GM19043 (cell line): Measurements from ENCODE around the gene ARHGAP44.
"Not testable (repeated sequence)": the region's sequence is repeated elsewhere in the genome, so short reads cannot be mapped to it uniquely, and the experiment has no call there.

Source experiments
- ATAC-seq: cut with Tn5 transposase; IDR thresholded peaks from one replicate; pipeline ENCODE4 v1.9.1; 2021; ENCODE audit warnings: low read depth; ENCODE audit not compliant: unreplicated experiment

The ARHGAP44 gene

DNA sequence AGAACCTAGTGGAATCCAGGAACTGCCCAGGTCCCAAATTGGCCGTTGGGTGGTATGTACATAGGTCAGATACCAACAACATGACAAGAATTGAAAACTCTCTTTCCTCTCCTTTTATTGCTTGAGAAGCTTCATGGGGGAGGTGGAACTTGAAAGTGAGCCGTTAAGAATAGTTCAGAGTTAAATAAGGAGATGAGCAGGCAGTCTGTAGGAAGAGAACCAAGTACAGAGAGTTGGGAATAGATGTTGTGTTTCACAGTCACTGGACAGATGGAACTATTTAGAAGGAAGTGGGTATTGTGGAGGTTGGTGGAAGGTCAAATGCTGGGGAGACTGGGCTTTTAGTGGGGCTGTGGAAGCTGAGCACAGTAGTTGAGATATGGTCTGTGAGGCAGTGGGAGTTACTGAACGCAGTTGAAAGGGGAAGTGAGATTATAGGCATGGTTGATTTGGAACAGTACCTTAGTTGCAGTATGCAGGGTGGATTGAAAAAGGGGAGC, 26.4 kb downstream of the ARHGAP44 start:
- peak; percentile 100 for ATAC-seq

DNA sequence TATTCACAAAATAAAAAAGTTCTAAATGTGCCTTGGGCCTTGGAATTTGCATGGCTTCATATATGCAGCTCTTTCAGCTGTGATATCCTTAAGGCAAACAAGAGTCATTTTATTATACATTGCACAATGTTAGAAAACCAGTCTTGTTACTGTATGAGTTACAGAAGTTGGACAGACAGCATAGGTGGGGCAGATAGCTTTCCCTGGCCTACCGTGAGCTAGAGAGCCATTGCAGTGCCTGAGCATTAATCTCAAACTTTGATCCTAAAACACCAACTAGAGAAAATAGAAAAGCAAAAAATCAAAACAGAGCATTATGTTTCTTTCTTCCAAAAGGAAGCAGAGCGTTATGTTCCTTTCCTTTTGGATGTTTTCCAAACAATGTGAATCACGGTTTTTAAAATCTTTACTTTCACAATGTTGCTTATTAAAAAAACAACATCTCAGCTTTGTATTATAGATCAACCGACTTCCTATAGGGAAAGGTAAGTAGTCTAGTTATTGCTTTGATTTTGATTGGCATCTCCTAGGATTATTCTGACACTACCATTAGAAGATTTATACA, 32.2 kb downstream of the ARHGAP44 start:
- no peak for ATAC-seq

DNA sequence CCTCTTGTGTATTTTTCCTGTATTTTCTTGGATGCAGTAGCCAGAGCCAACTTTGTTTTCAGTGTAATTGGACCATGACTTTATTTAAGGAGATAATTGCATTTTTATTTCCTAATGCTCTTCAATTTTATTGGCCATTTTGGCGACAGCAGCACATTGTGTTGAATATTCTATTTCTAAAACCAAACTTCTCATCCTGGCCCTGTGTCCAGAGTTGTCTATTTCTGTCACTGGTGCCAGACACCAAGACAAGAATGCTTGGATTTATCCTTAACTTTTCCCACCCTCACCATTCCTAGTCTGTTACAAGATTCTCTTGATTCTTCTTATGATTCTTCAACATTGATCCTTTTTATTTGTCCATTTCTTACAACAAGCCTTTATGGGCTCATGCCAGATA, 37.1 kb downstream of the ARHGAP44 start:
- ATAC-seq, result no peak

DNA sequence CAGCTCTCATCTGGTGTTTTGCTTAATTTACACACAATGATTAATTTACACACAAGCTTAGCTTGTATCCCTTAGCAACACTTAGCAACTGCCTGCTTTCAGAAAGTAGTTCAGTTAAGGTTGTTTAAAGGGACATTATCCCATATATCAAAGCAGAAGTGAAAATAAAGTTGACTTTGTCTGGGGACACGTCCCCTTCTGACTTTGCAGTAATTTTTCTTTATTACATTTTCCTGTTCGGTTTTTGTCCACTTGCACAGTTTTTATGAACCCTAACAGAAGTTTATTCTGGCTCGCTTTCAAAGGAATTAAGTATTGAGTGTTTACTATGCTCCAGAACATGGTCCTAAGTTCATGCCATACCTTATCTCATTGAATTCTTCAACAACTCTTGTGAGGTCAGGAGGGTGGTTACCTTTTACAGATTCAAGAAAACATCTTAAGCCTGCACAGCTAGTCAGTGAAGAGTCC, 41.5 kb downstream of the ARHGAP44 start:
- no peak for ATAC-seq

DNA sequence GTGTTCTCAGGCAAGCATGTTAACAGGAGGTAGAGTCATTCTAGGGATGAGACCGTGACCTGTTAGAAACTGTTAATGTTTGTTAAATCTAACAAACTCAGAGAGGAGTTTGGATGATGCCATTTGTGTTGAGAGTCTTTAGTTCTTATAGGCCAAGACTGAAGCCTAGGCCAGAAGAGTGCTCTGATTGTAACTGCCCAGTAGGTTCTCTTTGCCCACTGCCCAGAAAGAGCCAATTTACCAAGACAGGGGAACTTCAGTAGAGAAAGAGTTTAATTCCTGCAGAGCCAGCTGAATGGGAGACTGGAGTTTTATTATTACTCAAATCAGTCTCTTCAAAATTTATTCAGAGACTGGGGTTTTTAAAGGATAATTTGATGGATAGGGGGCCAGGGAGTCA, 42.5 kb downstream of the ARHGAP44 start:
- ATAC-seq, result no peak

DNA sequence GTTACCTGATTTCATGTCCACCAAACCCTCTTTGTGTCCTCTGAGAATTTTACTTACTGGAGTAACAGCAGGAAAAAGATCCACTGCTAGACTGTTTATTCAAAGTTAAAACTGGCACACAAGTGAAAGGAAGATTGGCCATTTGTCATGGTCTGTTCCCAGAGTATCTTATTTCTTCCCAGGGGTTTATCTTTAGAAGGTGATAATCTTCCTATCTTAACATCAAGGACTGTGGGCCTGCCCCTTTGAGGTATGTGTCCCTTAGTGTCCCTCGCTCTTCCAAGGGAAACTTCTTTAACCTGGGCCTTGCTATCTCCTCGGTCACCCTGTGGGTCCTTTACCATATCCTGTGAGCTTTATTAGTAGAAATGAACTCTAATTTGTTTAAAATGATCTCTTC, 49.7 kb downstream of the ARHGAP44 start:
- ATAC-seq, result no peak

DNA sequence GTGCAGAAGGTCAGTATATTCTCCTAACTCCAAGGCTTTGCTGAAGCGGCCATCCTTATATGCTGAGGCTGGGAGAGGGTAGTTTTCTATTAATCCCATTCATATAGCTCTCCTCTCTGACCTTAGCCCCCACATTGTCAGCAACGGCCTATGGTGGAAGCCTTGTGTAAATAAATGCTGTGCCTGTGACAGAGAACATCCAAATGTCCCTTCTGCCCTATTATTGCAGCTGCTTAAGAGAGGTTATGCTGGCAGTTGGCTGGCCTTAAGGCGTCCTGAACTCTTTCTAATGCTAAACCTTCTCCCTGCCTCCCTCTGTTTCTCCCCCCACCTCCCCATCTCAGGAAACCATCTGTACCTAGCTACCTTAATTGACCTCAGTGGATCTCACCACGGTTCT, 53.6 kb downstream of the ARHGAP44 start:
- no peak for ATAC-seq

DNA sequence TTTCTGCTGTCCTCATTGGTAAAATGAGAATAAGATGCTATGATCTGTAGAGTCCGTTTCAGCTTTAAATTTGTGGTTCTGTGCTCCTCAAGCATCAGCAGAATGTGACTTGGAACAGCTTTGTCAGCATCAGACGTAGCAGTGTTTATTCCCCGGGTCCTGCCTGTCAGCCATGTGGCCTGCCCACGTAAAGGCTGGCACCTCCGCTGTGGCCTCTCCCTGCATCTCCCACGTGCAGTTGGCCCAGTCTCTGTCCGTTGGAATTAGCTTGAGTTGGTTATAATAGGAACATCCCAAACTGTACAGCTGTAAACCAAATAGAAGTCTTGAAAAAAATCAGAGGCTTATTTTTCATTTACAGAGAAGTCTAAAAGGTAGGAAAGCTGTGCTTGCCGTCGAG, 61.7 kb downstream of the ARHGAP44 start:
- no peak for ATAC-seq

DNA sequence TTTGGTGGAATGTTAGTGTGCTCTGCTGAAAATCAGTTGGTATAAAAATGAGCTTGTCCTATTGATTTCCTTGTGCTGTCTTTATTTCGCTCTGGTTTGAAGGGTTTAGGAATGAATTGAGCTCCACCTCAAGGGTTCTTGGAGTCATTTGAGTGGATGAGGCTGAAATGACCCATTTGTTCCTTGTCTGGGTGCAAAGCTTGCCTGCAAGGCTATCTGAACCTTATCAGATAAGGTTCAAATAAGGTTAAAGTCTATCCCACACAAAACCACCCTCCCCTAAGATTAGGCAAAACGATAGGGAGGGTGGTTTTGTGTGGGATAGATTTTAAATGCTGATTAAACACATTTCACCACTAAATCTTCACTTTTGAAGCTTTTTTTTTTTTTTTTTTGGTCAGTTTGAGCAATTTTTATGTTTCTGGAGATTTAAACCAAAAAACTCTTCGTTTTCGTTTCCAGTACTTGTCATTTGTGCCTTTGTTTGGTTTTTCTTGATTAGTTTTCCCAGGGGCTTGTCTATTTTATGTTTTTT, 62.7 kb downstream of the ARHGAP44 start:
- ATAC-seq, result no peak

DNA sequence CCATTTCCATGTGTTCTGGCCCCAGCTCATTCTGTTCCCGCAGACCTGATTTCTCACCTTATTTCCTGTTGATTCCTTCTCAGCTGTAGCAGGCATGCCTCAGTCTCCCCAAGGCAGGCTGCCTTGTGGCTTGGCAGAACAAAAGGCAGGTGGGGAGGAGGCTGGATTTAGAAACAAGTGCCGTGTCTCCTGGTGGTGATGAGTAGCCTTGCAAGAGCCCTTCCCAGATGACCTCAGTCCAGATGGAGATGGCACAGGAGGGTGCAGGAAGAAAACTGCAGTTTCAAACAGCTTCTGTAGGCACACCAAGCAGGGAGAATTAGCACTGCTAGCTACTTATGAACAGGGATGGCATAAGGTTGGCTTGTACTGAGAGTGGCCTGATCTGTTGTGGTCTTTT, 64.6 kb downstream of the ARHGAP44 start:
- ATAC-seq, result no peak

DNA sequence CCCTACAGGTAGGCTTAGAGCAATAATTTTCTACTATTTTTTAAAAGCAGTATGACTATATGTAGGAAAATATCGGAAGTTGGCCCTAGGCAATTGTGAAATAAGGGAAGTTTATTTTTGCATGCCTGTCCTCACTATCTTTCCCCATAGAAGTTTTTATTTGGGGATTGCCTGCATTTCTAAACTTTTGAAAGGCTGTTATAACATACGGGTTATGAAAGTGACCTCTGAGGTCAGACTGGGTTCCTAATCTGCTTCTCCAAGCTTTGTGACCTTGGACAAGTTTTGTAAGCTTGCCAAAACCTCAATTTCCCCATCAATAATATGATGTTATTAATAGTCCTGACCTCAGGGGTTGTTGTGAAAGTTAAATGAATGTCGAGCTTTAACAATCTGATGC, 67.1 kb downstream of the ARHGAP44 start:
- no peak for ATAC-seq

DNA sequence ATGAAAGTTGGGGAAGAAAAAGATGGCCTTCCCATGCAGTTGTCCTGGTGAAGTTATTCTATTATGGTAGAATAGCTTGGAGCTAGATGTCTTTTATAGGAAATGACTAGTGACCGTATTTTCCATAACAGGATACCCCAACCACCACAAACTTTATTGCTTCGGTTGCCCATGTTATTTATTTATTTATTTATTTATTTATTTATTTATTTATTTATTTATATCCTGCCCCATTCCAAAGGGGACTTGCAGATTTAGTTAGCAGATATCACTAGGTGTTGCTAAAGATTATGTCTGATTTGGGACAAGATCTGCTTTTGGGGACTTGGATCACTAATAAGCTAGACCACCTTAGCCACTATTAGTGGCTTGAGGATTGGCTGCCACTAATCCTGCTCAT, 68.3 kb downstream of the ARHGAP44 start:
- no peak for ATAC-seq

DNA sequence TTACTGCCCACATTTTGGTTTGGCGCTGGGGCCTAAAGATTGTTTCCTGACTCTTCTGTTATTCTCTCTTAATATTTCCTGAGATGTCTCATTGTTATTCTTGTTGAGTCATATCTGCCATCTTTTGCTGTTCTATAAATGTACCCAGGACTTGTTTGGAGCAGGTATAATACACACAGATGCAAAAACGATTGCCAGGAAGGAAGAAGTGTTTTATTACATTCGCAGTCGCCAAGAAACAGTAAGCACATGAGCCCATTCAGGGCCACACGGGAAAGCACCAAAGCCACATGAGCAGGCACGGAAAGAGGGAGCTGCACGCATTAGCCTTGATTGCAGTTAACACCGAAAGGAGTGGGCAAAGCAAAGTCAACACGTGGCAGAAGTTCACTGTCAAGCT, 70.2 kb downstream of the ARHGAP44 start:
- no peak for ATAC-seq

DNA sequence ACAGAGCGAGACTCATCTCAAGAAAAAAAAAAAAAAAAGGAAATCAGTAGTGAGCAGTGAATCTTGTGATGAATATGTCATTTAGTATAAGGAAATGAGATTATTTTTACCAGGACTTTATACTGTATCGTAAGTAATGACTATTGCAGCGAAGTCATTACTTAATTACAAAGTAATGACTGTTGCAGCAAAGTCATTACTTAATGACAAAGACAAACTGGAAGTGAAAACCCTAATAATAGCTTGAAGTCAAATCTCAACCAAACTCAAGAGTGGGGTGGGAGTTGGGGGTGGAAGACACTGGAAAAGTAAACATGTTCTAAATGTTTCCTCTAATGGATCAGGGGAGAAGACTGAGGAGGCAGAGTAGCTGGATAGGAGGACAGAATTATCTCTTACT, 76.5 kb downstream of the ARHGAP44 start:
- no peak for ATAC-seq

DNA sequence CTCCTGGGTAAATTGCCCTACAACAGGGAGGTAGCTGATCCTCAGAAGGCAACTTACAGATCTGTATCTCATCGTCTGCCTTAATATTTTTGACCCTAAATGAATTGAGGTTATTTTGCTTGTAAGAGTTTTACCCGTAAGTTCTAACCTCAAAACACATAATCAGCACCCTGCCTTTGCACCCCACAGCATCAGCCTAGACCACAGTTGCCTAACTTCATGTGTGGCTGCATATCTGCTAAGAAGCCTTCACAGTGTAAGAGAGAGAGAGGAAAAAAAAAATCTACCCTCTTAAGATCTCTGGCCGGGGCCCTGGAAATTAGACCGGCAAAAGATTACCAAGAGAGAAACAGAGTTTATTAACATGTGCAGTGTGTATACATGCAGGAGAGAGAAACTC, 76.9 kb downstream of the ARHGAP44 start:
- ATAC-seq, result no peak

DNA sequence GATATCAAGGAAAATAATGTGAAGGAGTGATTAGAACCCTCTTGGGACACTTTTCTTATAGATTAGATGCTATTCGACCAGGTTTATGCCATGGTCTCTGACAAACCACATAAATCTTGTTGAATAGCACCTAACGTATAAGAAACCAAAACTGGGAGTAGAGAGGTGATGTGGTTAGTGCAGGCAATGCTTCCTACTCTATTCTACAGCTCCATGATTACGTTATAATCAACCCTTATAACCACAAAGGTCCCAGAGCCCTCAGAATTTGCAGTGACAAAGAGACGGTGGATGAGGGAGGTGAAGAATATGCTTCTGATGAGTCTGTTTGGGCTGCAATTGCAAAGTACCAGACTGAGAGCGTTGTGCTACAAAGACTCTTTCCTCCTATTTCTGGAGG, 78.4 kb downstream of the ARHGAP44 start:
- no peak for ATAC-seq

DNA sequence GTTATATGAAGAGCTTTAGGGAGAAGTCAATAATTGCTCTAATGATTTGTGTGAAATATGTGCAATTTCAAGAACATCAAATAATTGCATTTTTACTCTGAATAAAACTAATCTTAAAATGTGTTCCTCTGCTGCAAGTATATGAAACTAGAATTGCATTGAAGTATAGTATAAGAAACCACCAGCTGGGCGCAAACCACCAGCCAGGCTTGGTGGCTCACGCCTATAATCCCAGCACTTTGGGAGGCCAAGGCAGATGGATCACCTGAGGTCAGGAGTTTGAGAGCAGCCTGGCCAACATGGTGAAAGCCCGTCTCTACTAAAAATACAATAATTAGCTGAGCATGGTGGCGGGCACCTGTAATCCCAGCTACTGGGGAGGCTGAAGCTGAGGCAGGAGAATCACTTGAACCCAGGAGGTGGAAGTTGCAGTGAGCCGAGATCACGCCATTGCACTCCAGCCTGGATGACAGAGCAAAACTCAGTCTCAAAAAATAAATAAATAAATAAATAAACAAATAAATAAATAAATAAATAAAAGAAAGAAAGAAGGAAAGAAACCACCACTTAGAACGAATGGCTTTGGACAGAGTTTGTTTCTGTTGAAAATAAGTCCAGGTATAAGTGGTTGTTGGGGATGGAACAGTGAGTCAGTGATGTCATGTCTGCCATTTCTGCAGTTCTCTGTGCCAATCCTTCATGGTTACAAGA, 84.3 kb downstream of the ARHGAP44 start:
- ATAC-seq, result not testable (repeated sequence)

DNA sequence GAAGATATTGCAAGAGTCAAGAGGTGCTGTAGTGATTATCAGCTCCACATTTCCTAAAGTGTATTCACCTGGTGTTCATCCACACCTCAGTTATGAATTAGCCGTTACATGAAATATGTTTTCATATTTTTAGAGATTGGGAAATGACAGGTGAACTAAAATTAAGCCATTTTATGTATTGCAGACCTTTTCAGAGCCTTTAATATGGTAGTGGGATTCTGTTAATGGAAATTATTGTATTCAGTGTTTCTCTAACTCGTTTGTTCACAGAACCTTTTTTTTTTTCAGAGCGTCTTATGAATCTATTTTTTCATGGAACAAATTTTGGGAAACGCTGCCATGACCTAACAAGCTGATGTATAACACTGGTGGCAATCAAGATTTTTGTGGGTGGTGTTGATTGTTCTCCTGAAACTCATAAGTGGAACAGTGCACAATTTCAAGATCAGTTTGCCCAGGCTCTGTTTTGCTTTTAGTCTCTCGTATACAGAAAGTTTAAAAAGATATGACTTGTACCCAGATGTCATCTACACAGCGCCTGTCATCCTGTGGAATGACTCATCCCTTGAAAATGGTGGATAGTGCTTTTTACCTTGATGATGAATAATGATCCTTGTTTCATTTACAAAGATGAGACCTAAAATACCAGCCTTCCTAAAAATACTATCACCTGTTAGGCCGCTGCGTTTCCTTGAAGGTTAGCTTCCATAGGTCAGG, 88.8 kb downstream of the ARHGAP44 start:
- ATAC-seq, result no peak

DNA sequence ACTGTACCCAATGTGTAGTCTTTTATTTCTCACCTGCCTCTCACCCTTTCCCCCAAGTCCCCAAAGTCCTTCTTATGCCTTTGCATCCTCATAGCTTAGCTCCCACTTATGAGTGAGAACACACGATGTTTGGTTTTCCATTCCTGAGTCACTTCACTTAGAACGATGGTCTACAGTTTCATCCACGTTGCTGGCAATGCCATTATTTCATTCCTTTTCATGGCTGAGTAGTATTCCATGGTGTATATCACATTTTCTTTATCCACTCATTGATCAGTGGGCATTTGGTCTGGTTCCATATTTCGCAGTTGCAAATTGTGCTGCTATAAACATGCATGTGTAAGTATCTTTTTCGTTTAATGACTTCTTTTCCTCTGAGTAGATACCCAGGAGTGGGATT, 89.8 kb downstream of the ARHGAP44 start:
- not testable (repeated sequence) for ATAC-seq

DNA sequence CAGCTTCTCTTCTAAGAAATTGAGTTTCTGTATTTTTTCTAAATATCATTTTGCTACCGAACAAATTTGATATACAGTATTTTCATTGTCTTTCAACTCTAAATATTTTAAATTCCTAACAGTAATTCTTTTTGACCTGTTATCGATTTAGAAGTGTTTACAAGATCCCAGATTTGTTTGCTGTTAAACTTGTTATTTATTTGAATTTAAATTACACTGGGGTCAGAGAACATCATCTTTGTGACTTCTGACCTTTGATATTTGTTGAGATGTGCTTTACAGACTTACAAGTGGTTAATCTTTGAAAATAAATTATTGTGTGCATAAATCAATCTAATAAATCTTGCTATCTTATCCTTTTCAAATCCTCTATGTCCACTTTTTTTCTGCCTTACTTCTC, 94.2 kb downstream of the ARHGAP44 start:
- ATAC-seq, result no peak

DNA sequence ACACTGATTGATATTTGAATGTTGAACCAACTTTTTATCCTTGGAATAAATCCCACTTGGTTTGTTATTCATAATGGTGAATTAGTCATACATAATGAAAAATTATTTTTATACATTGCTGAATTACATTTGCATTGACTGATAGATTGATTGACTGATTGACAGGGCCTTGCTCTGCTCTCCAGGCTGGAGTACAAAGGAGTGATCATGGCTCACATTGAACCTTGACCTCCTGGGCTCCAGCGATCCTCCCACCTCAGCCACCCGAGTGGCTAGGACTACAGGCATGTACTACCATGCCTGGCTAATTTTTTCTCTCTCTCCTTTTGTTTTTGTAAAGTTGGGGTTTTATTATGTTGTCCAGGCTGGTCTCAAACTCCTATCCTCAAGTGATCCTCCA, 97.8 kb downstream of the ARHGAP44 start:
- ATAC-seq, result no peak
